RWPE1 (cell line): ENCODE measurements around the gene GSG1L2.
"Not testable (repeated sequence)": the region's sequence is repeated elsewhere in the genome, so short reads cannot be mapped to it uniquely, and the experiment has no call there.

Experiments
- CTCF ChIA-PET: fragments of 350-600 bp; sonication (Branson Sonifier 250); formaldehyde crosslinking; extraction: SDS; loops from one replicate; lab custom pipeline; 2021; lab: Yijun Ruan, JAX
- POLR2A ChIA-PET: fragments of 400-600 bp; formaldehyde crosslinking; extraction: SDS; loops from one replicate; lab custom pipeline; 2020; ENCODE audit warnings: antibody characterized with exemption; ENCODE audit not compliant: low non-redundant PET; lab: Yijun Ruan, JAX
- DNase-seq: peaks from one replicate; pipeline ENCODE4 v3.0.0; 2012; ENCODE audit warnings: low spot score
- H3K27ac ChIP-seq: fragments of 450-650 bp; 2 replicates; pipeline ENCODE4 v1.5.1; 2017
- CTCF ChIP-seq: fragments of 450-650 bp; conservative IDR thresholded peaks from 2 replicates; pipeline ENCODE4 v1.5.1; 2017; ENCODE audit warnings: low read depth, mild to moderate bottlenecking

GSG1L2 gene

GRCh38 chr17:9790316-9790715, 31.6 kb downstream of the GSG1L2 start:
- ChIA-PET POLR2A (no interaction called here), CTCF (no interaction called here)
- no peak for TF ChIP-seq CTCF
- no peak for DNase-seq
- no peak overlapping the region for H3K27ac ChIP-seq

GRCh38 chr17:9788601-9789000, 33.3 kb downstream of the GSG1L2 start:
- H3K27ac ChIP-seq, result no peak overlapping the region
- ChIA-PET CTCF (no interaction called here), POLR2A (no interaction called here)
- no peak for TF ChIP-seq CTCF
- DNase-seq, result no peak

GRCh38 chr17:9784544-9784943, 37.3 kb downstream of the GSG1L2 start:
- ChIA-PET POLR2A (no interaction called here), CTCF (no interaction called here)
- H3K27ac ChIP-seq, result no peak overlapping the region
- no peak for TF ChIP-seq CTCF
- no peak for DNase-seq

GRCh38 chr17:9783465-9783864, 38.4 kb downstream of the GSG1L2 start:
- DNase-seq, H3K27ac ChIP-seq, POLR2A ChIA-PET: not testable (repeated sequence)
- CTCF ChIA-PET, result interaction anchor here (0.6 kb wide), 1 partner anchor 15 kb away, joined by 3 read pairs; no protein-coding TSS in a partner anchor

GRCh38 chr17:9783050-9783449, 38.8 kb downstream of the GSG1L2 start:
- no peak for TF ChIP-seq CTCF
- DNase-seq, result no peak
- ChIA-PET POLR2A (no interaction called here), CTCF (no interaction called here)
- no peak overlapping the region for H3K27ac ChIP-seq

GRCh38 chr17:9780552-9780951, 41.3 kb downstream of the GSG1L2 start:
- no peak overlapping the region for H3K27ac ChIP-seq
- POLR2A ChIA-PET, result no interaction called here
- TF ChIP-seq CTCF, result no peak
- DNase-seq, result no peak
- CTCF ChIA-PET, result no interaction called here

GRCh38 chr17:9776911-9777310, 45.0 kb downstream of the GSG1L2 start:
- CTCF ChIA-PET, result no interaction called here
- H3K27ac ChIP-seq, result no peak overlapping the region
- no peak for DNase-seq
- POLR2A ChIA-PET, result no interaction called here
- no peak for TF ChIP-seq CTCF
